RCC 7860 (cell line): ENCODE data around the gene GATD1.
A peak's percentile ranks its signal among the peaks of the same experiment; 100 is the strongest.
"Not testable (repeated sequence)": the region's sequence is repeated elsewhere in the genome, so short reads cannot be mapped to it uniquely, and the experiment has no call there.

ENCODE experiments used
- DNase-seq: peaks from one replicate; pipeline ENCODE4 v3.0.0-alpha.2; 2015; ENCODE audit warnings: low spot score
- FAIRE-seq: peaks from 2 replicates; lab custom pipeline; 2012; peaks lifted over from hg19 to GRCh38; lab: Jason Lieb, UNC

The GATD1 gene

DNA sequence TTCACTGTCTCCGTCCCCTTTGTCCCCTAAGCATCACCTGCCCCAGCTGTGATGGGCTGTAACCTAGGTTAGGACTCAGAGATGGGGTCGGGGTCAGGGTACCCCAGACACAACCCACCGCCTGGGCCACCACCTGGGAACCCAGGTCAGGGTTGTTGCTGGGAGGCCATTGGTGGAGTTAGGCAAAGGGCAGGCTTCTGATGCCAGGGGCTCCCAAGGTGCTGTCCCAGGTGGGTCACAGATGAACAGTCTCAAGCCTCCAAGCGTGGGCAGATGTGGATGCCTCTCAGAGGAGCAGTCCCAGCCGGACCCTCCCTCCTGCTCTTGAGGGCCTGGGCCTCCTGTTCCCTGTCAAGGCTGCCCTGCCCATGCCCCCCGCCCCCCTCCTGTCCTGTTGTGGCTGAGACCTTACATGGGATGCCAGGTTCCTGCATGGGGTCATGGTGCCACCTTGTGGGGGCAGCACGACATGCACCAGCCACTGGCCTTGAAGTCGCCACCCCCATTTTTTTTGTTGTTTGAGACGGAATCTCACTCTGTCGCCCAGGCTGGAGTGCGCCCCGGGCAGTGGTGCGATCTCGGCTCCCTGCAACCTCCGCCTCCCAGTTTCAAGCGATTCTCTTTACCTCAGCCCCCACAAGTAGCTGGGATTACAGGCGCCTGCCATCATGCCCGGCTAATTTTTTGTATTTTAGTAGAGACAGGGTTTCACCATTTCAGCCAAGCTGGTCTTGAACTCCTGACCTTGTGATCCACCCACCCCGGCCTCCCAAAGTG is 12.1 kb downstream of the GATD1 start:
- peak; percentile 31 for DNase-seq
- no peak for FAIRE-seq

DNA sequence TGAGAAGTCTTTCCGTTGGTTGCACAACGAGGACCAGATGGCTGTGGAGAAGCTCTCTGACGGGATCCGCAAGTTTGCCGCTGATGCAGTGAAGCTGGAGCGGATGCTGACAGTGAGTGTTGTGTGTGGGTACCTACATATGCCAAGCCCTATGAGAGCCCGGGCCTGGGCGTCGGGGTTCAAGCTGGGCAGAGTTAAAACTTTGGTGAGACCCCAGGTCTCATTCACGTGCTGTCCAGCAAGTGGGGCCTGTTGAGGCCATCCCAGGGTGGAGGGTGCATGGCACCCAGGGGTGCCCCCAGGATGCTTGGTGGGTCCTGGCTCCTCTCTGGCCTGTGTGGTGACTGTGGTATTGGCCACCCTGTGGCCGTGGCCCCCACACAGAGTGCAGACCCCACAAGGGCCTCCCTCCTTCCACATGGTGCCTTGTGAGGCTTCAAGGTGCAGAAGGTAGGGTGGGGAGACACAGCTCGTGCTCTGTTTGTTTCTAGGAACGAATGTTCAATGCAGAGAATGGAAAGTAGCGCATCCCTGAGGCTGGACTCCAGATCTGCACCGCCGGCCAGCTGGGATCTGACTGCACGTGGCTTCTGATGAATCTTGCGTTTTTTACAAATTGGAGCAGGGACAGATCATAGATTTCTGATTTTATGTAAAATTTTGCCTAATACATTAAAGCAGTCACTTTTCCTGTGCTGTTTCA is 12.8 kb downstream of the GATD1 start:
- FAIRE-seq: no peak
- DNase-seq: no peak

DNA sequence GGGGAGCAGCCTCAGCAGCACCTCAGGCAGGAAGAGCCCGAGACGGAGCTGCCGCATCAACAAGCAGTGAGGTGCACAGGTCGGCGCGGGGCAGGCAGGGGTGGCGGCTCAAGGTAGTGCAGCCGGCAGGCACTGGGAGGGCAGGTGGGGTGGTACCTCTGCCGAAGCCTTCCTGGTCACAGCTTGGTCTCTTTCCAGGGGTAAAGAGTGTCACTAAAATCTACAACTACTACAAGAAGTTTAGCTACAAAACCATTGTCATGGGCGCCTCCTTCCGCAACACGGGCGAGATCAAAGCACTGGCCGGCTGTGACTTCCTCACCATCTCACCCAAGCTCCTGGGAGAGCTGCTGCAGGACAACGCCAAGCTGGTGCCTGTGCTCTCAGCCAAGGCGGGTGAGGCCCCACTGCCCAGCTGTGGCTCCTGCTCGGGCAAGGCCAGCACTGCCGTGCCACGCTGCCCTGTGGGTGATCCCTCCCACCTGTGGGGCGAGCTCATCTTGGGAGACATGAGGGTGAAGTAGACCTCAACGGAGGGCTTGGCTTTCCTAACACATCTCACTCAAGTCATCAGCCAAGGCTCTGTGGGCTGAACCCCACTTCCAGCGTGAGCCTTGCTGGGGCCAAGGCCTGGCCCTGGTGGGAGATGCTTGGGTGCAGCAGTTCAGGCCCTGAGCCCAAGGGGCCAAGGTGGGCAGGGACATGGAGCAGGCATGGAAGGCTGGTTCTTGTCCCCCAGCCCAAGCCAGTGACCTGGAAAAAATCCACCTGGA is 13.6 kb downstream of the GATD1 start:
- DNase-seq (no peak), FAIRE-seq (no peak)

DNA sequence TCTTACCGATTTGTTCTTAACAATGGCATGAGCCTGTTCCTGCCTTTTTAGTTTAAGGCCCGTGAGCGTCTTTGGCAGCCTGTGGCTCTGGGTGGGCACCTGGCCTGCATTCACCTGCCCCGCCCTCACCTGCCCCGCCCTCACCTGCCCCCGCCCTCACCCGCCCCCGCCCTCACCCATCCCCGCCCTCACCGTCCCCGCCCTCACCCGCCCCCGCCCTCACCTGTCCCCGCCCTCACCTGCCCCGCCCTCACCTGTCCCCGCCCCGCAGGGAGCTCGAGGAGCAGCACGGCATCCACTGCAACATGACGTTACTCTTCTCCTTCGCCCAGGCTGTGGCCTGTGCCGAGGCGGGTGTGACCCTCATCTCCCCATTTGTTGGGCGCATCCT is 14.2 kb downstream of the GATD1 start:
- DNase-seq (no peak), FAIRE-seq (no peak)

DNA sequence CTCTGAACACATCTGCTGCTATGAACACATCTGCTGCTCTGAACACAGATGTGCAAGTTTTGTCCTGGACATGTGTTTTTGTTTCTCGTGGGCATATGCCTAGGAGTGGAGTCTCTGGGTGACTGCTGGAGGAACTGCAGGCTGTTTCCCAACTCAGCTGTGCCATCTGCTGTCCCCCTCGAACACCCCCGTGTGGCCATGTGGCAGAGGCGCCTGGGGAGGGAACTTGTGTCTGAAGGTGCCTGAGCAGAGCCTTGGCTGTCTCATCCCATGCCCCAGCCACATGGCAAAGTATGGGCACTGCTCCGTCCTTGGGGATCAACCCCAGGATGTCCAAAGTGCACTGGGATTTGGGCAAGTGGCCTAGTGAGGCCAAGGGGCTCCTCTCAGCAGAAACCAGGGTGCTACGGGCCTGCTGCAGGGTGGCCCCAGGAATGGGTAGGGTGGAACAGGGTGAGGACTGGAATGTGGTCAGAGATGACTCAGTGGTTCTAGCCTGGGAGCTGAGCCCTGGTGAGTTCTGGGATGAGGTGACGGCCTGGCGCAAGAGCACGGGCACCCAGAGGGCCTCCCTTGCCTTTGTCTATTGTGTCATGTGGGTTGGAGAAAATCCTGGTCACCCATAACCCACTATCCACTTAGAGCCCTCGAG is 14.7 kb downstream of the GATD1 start:
- DNase-seq: peak; percentile 85
- FAIRE-seq: peak; percentile 79

DNA sequence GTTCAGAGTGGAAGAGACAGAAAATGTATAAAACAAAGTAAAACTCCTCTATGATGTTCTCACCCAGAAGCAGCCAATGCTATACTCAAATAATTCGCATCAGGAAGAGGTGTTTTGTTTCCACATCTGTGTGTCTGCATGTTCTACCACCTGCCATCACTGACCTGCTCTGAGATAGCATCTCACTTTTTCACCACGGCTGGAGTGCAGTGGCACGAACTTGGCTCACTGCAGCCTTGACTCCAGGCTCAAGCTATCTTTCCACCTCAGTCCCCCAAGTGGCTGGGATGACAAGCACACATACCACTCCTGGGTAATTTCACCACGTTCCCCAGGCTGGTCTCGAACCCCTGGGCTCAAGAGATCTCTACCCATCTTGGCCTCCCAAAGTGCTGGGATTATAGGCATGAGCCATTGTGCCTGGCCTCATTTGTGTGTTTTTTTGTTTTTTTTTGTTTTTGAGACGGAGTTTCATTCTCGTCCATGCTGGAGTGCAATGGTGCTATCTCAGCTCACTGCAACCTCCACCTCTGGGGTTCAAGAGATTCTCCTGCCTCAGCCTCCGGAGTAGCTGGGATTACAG is 15.7 kb downstream of the GATD1 start:
- no peak for DNase-seq
- no peak for FAIRE-seq

DNA sequence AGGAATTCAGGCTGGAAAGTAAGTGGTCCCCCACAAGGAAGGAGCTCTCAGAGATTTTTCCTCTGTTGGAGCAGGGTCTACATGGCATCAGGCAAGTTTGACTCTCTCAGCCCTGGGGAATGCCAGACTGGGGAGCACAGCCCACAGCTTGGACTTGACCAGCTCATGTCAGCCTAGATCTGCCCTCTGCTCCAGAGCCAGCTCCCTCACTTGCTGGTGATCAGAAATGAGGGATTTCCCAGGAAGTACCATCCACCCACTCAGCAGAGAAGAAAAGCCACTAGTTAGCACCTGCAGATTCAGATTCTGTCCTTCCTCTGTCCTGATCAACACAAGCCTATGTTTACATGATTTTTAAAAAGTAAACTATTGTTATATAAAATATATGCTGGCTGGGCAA is 17.1 kb downstream of the GATD1 start:
- FAIRE-seq (no peak), DNase-seq (no peak)

DNA sequence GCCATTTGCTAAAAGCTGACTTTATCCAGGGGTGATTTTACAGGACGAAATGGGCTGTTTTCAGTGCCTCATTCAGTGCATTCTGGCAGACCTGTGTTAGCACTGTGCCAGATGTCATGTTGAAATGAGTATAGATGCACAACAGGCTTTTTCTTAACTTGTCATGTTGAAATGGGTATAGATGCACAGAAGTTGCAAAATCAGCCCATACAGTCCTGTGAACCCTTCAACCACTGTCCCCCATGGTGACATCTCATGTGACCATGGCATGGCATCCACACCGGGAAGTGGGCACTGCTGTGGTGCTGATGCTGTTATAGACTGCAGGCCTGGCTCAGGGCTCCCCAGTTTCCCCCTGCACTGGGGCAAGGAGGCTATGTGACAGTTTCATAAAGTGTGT is 27.6 kb downstream of the GATD1 start:
- no peak for FAIRE-seq
- DNase-seq: no peak

DNA sequence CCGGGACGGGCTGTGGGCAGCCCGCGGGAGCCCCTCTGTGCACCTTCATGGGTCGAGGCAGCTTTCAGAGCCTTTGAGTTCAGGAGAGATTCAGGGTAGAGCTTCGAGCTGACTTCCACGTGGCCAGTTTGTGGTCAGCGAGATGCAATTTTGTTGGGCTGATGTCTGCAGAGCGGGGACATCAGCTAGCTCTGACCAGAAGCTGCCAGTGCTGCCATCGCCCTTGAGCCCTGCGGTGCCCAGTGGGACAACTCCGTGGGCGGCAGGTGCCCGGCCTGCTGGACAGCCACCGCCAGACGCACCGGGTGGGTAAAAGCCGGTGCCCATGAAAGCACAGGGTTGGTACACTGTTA is 29.3 kb downstream of the GATD1 start:
- FAIRE-seq (no peak), DNase-seq (no peak)

DNA sequence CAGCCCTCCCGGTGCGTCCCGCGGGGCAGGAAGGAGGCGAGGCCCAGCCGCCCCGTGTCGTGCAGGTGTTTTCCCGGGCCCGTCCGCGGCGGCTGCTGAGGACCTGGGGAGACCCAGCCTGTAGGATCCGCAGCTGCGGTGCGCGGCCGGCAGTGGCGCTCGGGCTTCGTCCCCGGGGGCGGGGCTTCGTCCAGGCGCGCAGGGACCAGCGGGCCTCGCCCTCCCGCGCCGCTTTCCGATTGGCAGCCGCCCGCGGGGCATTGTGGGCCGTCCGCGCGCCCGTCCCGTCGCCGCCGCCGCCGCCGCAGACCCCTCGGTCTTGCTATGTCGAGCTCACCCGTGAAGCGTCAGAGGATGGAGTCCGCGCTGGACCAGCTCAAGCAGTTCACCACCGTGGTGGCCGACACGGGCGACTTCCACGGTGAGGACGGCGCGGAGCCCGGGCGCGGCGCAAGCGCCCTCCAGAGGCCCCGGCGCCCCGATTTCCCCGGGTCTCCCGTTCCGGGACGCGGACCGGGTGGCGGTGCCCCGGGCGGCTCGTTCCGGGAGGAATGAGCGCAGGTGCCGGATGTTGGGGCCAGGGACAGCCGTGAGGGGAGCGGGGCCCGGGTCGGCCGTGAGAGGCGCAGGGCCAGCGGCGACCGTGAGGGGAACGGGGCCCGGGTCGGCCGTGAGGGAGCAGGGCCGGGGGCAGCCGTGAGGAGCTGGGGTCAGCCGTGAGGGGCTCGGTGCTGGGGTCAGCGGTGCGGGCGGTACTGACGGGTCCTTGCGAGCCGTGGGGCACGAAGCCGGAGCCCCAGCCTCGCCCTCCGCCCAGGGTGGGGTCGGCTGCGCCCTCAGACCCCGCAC is 29.9 kb downstream of the GATD1 start, which contains the start of gene TALDO1:
TALDO1 (plus strand) TSS at position 307 of the 849 bp plus-strand sequence; CDS start at position 325, 18 bp downstream.
- DNase-seq (peak; percentile 72), FAIRE-seq (no peak)

DNA sequence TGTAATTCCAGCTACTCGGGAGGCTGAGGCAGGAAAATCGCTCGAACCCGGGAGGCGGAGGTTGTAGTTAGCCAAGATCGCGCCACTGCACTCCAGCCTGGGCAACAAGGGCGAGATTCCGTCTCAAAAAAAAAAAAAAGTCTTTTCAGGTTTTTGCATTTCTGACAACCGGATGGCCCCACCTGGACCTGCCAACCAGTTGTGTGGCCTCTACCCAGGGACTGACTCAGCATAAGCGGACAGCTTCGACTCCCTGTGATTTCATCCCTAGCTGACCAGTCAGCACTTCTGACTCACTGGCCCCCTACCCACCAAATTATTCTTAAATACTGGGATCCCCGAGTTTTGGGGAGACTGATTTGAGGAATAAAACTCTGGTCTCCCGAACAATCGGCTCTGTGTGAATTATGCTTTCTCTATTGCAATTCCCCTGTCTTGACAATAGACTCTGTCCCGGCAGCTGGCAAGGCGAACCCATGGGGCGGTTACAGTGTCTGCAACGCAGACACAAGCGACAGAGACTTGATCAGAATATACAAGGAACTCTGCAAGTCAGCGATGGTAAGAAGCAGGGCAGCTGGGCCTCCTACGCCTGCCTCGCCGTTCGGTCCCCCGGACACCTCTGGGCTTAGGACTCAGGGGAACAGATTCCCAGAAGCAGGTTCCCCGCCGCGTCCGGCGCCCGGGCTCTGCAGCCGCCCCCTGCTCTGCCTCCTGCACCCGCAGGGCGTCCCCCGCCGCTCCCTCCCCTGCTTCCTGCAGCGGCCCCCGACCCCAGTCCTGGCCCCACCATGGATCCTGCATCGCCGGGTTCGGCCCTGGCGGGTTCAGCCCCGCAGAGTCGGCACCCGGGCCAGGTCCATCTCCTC is 30.8 kb downstream of the GATD1 start:
- peak; percentile 46 for DNase-seq

DNA sequence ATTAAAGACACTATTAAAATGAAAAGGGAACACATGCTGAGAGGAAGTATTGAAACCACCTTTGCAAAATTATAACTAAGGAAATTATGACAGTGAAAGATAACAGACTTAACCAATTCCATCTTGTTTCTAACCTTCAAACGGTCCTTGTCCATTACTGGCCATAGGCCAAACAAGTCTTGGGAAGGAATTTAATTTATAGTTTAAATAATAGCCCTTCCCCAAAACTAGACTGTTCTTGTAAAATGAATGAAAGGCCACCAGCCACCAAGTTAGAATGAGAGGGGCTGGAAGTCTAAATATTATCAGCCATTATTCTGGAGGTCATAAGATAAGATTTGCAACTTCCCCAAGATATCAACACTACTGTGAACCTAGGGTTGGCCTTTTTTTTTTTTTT is 31.9 kb downstream of the GATD1 start:
- DNase-seq: no peak
- no peak for FAIRE-seq

More for the DNA sequence above, 30.8 kb downstream of the GATD1 start:
- FAIRE-seq: no peak

DNA sequence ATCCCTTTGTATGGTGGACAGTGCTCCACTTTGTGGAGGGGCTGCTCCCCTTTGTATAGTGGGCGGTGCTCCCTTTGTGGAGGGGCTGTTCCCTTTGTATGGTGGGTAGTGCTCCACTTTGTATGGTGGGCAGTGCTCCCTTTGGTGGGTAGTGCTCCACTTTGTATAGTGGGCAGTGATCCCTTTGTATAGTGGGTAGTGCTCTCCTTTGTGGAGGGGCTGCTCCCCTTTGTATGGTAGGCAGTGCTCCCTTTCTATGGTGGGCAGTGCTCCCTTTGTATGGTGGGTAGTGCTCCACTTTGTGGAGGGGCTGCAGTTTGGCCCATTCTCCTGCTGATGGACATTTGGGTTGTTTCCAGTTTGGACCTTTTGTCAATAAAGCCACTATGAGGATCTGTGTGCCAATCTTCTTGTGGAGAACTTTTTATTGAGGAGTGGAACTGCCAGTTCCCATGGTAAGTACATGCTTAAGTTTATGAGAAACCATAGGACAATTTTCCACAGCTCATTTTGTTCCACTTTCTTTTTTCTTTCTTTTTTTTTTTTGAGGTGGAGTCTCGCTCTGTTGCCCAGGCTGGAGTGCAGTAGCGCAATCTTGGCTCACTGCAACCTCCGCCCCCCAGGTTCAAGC is 34.6 kb downstream of the GATD1 start:
- DNase-seq (no peak), FAIRE-seq (no peak)

DNA sequence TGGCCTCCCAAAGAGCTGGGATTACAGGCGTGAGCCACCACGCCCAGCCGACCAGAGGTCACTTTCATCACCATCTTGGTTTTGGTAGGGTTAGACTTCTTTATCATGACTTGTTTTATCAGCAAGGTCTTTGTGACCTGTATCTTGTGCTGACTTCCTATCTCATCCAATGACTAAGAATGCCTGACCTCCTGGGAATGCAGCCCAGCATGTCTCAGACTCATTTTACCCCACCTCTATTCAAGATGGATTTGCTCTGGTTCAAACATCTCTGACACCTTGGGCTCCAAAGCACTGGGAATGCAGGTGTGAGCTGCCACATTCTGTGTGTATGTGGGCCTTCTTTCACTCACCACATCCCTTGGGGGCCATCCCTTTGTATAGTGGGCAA is 35.1 kb downstream of the GATD1 start:
- FAIRE-seq: no peak
- DNase-seq: no peak

DNA sequence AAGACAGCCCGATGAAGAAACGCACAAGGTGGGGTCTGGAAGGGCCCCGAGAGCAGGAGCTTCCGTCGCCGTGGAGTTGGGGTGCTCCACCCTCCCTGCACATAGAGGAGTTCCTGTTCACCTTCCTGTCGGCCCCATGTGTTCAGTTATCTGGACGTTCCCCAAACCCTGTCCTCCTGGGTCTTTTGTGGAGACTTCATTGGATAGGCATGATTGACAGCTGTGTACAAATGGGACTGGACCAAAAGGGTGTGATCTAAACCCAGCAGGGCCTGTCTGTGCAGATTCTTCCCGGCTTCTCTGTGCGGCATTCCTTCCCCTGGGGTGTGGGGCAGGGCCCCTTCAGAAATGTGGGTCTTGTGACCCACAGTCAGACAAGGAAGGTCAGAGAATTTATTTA is 39.4 kb downstream of the GATD1 start:
- FAIRE-seq, DNase-seq: not testable (repeated sequence)

DNA sequence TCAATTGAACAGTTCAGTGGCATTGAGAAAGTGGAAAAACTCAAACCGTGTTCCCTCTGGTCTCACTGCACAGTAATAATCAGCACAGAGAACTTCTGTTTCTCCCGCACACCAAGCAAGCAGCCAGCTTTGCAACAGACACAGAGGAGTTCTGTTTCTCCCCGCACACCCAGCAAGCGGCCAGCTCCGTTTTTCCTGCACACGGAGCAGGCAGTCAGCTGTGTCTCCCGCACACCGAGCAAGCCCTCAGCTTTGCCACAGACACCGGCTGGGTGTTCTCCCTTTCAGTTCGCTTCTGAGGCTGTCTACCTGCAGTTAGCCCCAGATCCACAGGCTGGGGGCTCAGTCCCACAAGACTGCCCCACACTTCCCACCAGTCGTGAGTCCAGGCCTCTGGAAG is 39.9 kb downstream of the GATD1 start:
- FAIRE-seq: no peak
- no peak for DNase-seq

DNA sequence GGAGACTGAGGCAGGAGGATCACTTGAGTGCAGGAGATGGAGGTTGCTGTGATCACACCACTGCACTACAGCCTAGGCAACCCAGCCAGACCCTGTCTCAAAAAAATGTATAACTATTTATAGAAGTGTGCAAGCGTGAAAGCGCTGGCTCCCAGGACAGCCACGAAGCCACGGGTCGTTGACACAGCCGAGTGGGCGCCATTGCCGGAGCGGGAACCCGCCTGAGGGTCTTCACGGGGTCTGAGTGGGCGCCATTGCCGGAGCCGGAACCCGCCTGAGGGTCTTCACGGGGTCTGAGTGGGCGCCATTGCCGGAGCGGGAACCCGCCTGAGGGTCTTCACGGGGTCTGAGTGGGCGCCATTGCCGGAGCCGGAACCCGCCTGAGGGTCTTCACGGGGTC is 42.7 kb downstream of the GATD1 start:
- FAIRE-seq: not testable (repeated sequence)

DNA sequence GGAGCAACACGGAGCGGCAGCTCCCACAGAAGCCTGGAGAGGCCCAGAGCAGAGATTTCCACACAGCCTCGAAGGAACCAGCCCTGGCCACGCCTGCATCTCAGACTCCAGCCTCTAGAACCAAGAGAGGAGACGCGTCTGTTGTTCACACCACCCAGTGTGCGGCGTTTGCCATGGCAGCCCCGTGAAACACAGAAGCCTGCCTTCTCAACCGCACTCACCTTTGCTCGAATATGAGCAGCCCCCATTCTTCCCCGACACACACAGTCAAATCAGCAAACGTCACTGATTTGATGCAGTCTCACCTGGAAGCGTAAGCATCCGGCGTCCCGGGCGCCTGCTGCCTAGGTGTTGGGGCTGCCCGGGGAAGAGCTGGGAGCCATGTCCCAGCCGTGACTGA is 44.2 kb downstream of the GATD1 start:
- DNase-seq: no peak
- FAIRE-seq: no peak

More for the DNA sequence above, 42.7 kb downstream of the GATD1 start:
- not testable (repeated sequence) for DNase-seq
